Chondrocyte (in vitro differentiated cells): ENCODE measurements around the gene TLL1. TPM values are rescaled to one million over a fixed set of nuclear protein-coding genes. Genes with fewer than 3 reads are reported as not detected.

Experiments
- DNase-seq: peaks from one replicate; pipeline ENCODE4 v3.0.0; 2021; ENCODE audit warnings: mixed read lengths, low spot score
- H3K27ac Mint-ChIP-seq: one replicate; pipeline ENCODE4 v1.8.0; 2021; ENCODE audit warnings: mild to moderate bottlenecking, moderate library complexity, mixed read lengths; ENCODE audit not compliant: unreplicated experiment
- H3K27me3 Mint-ChIP-seq: 2 replicates; pipeline ENCODE4 v1.8.0; 2021; ENCODE audit warnings: low read depth, mixed read lengths
- H3K36me3 Mint-ChIP-seq: 2 replicates; pipeline ENCODE4 v1.8.0; 2021; ENCODE audit warnings: low read depth, mixed read lengths
- H3K4me1 Mint-ChIP-seq: 2 replicates; pipeline ENCODE4 v1.8.0; 2021; ENCODE audit warnings: low read depth, mild to moderate bottlenecking, mixed read lengths
- H3K4me3 Mint-ChIP-seq: one replicate; pipeline ENCODE4 v1.8.0; 2021; ENCODE audit warnings: mild to moderate bottlenecking, moderate library complexity, mixed read lengths; ENCODE audit not compliant: unreplicated experiment
- H3K9me3 Mint-ChIP-seq: 2 replicates; pipeline ENCODE4 v1.8.0; 2021; ENCODE audit warnings: low read depth, mixed read lengths
- CTCF ChIP-seq: fragments of 200-600 bp; sonication (generic); IDR thresholded peaks from 2 replicates; pipeline ENCODE4 v1.5.0; 2021; ENCODE audit warnings: antibody characterized with exemption, mild to moderate bottlenecking, moderate library complexity
- total RNA-seq: library from RNA; stranded (reverse); gene quantifications from 3 replicates; pipeline ENCODE4 v1.2.1, GENCODE V29; 2021

TLL1 gene
- total RNA-seq, 1 donor from 2014 or later, result 3.4 TPM

- no peak for DNase-seq
- no peaks in the 10 kb centered on the region for H3K9me3 Mint-ChIP-seq
- H3K27ac Mint-ChIP-seq, result no peak overlapping the region
- no peak overlapping the region for H3K4me3 Mint-ChIP-seq
- peak; percentile 36 for TF ChIP-seq CTCF
- no peaks in the 10 kb centered on the region for H3K36me3 Mint-ChIP-seq
- H3K4me1 Mint-ChIP-seq, result no peaks in the 10 kb centered on the region
- H3K27me3 Mint-ChIP-seq, result peaks cover 6% of the 10 kb centered on the region
Measured at GRCh38 chr4:165855191-165855590, 17.8 kb upstream of the TLL1 start.

DNA sequence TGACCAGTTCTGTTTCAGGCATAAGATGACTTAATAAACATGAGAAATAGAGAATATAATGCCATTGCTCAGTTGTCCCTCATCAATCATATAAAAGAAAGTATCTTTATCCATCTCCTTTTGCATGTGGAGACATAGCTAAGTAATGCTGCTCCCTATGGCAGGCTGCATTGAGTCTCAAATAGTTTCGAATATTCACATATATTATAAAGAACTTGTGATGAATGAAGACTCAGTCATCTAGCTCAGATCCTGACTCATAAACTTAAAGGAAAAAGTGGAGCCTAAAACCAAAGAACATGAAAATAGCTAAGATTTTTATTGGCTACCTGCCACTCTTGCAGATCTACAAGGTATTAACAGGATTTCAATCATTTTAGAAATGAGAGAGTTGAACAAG, 11.7 kb upstream of the TLL1 start:
- H3K9me3 Mint-ChIP-seq, result no peaks in the 10 kb centered on the region
- DNase-seq, result no peak
- H3K27me3 Mint-ChIP-seq, result peaks cover 11% of the 10 kb centered on the region
- H3K27ac Mint-ChIP-seq, result no peak overlapping the region
- no peak for TF ChIP-seq CTCF
- no peak overlapping the region for H3K4me3 Mint-ChIP-seq
- H3K4me1 Mint-ChIP-seq, result peaks cover 3% of the 10 kb centered on the region
- H3K36me3 Mint-ChIP-seq, result no peaks in the 10 kb centered on the region

DNA sequence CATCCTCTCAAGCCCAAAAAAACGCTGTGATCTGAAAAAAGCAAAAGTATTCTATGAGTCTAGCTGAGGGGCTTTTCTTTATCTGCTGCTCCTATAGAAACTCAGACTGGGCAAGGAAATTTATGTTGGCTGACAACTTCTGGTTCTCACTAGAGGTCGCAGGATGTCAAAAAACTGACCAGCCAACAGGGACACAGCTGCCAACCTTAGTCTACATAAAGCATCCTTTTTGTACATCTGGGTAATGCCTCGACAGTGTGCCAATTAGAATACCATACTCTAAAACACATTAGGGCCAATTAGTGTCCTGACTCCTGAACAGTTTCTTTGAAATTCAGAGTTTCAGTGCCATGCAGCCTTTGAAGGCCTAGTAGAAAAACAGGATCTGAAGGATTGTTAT, 8.8 kb upstream of the TLL1 start:
- TF ChIP-seq CTCF, result peak; percentile 67
- H3K27me3 Mint-ChIP-seq, result peaks cover 12% of the 10 kb centered on the region
- H3K4me1 Mint-ChIP-seq, result peaks cover 3% of the 10 kb centered on the region
- no peaks in the 10 kb centered on the region for H3K36me3 Mint-ChIP-seq
- H3K27ac Mint-ChIP-seq, result no peak overlapping the region
- H3K9me3 Mint-ChIP-seq, result no peaks in the 10 kb centered on the region
- no peak for DNase-seq
- H3K4me3 Mint-ChIP-seq, result no peak overlapping the region

- H3K4me3 Mint-ChIP-seq, result no peak overlapping the region
- H3K4me1 Mint-ChIP-seq, result peaks cover 3% of the 10 kb centered on the region
- DNase-seq, result no peak
- peaks cover 12% of the 10 kb centered on the region for H3K27me3 Mint-ChIP-seq
- H3K36me3 Mint-ChIP-seq, result no peaks in the 10 kb centered on the region
- TF ChIP-seq CTCF, result no peak
- H3K9me3 Mint-ChIP-seq, result no peaks in the 10 kb centered on the region
- H3K27ac Mint-ChIP-seq, result no peak overlapping the region
Measured at GRCh38 chr4:165866019-165866650, 6.9 kb upstream of the TLL1 start.

DNA sequence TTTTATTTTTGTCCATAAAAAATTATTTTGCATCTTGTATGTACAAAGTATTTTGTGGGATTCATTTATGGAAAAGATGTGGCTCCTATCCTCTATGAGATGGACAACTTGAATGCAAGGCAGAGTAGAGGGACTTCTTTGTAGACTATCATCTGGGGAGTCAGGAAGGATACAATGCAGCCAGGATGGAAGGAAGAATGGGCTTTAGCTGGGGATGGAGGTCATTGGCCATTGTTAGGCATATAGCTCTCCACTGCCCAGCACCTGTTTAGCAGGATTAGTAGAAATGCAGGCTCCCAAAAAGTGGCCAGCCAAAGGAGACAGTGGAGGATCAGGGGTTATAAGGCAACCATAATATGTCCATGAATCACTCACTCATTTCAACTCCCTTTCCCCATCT, 5.1 kb upstream of the TLL1 start:
- no peak overlapping the region for H3K4me3 Mint-ChIP-seq
- H3K9me3 Mint-ChIP-seq, result no peaks in the 10 kb centered on the region
- H3K27ac Mint-ChIP-seq, result no peak overlapping the region
- peaks cover 18% of the 10 kb centered on the region for H3K27me3 Mint-ChIP-seq
- H3K36me3 Mint-ChIP-seq, result no peaks in the 10 kb centered on the region
- DNase-seq, result no peak
- no peak for TF ChIP-seq CTCF
- peaks cover 8% of the 10 kb centered on the region for H3K4me1 Mint-ChIP-seq
